Neural cell (in vitro differentiated cells): ENCODE measurements around the gene SPDYE16.

Experiments
- CTCF ChIP-seq: fragments of 450-650 bp; IDR thresholded peaks from 2 replicates; pipeline ENCODE4 v1.5.1; 2014; ENCODE audit warnings: antibody characterized with exemption, mild to moderate bottlenecking, moderate library complexity; ENCODE audit not compliant: poor library complexity, severe bottlenecking
- EP300 ChIP-seq: fragments of 450-650 bp; conservative IDR thresholded peaks from 2 replicates; pipeline ENCODE4 v1.6.1; 2014; ENCODE audit warnings: antibody characterized with exemption, mild to moderate bottlenecking, moderate library complexity; ENCODE audit not compliant: poor library complexity, severe bottlenecking
- EZH2 ChIP-seq: fragments of 200-600, 300-800 bp; shearing (Covaris generic), sonication (generic); IDR thresholded peaks from 2 replicates; pipeline ENCODE4 v1.6.1; 2014; ENCODE audit warnings: antibody characterized with exemption, low read length, borderline replicate concordance, mild to moderate bottlenecking; ENCODE audit not compliant: insufficient read depth, poor library complexity, severe bottlenecking
- MXI1 ChIP-seq: fragments of 450-650 bp; conservative IDR thresholded peaks from 2 replicates; pipeline ENCODE4 v1.6.1; 2014; ENCODE audit warnings: antibody characterized with exemption, mild to moderate bottlenecking; ENCODE audit not compliant: poor library complexity, severe bottlenecking
- POLR2AphosphoS5 ChIP-seq: IDR thresholded peaks from 2 replicates; pipeline ENCODE4 v1.6.1; 2012
- RAD21 ChIP-seq: fragments of 450-650 bp; conservative IDR thresholded peaks from 2 replicates; pipeline ENCODE4 v1.6.1; 2014; ENCODE audit warnings: antibody characterized with exemption, mild to moderate bottlenecking, moderate library complexity
- SMC3 ChIP-seq: fragments of 450-650 bp; conservative IDR thresholded peaks from 2 replicates; pipeline ENCODE4 v1.6.1; 2014; ENCODE audit warnings: antibody characterized with exemption, mild to moderate bottlenecking, moderate library complexity; ENCODE audit not compliant: poor library complexity
- TAF1 ChIP-seq: IDR thresholded peaks from 2 replicates; pipeline ENCODE4 v1.6.1; 2012; ENCODE audit warnings: low read depth

GRCh38 chr7:76507723-76508406 lies 35.2 kb downstream of the SPDYE16 start:
- TF ChIP-seq EZH2 (no peak), CTCF (no peak), EP300 (no peak), TAF1 (no peak), RAD21 (no peak), POLR2AphosphoS5 (no peak), MXI1 (no peak), SMC3 (no peak)
